ENCODE results near the gene NDST1.

DNA sequence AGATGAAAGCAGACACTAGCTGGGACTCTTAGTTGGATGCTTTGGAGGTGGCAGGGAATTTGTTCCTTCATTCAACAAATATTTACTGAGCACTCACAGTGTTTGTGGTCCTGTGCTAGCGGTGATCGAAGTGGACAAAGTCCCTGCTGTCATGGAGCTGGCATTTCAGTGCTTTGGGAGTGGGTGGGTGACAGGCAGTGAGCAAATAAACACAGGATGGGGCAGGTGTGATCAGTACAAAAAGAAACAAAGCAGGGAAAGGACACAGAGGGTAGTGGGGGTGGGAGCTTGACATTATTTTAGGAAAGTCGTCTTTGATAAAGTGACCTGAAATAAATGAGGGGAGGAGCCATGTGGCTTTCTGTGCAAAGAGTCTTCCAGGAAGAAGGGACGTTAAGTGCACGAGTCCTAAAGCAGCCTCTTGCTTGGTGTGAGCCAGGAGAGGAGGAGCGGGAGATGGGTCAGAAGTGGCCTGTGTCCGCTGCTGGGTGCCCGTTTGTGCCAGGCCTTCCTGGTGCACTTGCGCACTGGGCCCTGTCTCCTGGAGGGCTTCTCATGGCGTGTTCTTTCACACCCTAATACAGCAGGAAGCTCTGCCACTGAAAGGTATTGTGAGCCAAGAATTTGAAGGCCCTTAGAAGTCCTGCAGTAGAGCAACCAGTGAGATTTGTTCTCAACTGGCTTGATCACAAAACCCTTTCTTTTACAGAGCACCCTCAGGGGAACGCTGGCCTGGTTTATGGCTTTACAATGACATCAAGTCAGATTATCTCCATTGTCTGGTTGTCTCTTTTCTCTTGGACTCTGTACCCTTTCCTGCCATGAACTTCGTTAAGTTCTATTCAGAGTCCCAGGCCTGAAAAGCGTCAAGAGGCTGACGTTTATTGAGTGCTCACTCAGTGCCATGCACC, 14.8 kb downstream of the NDST1 start:
- no peak for TF ChIP-seq EZH2phosphoT487 (IDR thresholded peaks at IDR 0.05; ENCODE audit: insufficient read depth, low read depth)
- no peak for TF ChIP-seq EZH2 (IDR thresholded peaks at IDR 0.05; ENCODE audit: insufficient read depth, poor library complexity, severe bottlenecking)

Data from GM23248 (cell line).